ENCODE results near the gene NFE2L2.
"Not testable (repeated sequence)": the region's sequence is repeated elsewhere in the genome, so short reads cannot be mapped to it uniquely, and the experiment has no call there.

Gene NFE2L2

DNA sequence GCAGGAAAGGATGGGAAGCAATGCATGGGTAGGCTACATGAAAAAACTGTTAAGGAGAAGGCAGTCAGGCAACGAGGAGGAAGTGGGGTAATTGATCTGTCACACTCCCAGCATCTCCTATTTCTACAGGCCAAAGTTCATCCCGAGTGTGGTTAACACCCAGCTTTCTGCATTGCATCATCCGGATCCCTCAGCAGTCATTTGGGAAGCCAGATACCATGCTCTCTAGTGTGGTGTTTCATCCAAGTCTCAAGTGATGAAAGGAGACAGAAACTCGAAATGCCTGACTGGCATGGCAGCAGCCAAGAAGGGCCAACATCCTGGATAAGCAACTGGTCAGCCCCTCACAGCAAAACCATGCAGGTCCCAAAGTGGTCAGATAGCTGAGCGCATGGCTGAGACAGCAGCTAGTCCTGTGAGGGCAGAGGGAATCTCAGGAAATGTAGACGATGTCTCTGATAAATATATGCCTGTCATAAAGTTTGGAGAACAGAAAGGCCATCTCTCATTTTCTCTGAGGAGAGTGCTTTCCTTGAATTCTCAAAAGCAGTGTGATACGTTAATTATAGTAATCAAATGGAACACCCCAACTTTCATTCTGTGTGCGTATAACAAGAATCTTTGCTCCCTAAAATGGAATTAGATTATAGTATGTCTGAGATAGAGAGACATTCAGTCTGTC, 76.8 kb downstream of the NFE2L2 start:
- DNase-seq = no peak

- not testable (repeated sequence) for DNase-seq
Measured at GRCh38 chr2:177186038-177186437, 78.5 kb downstream of the NFE2L2 start.

DNA sequence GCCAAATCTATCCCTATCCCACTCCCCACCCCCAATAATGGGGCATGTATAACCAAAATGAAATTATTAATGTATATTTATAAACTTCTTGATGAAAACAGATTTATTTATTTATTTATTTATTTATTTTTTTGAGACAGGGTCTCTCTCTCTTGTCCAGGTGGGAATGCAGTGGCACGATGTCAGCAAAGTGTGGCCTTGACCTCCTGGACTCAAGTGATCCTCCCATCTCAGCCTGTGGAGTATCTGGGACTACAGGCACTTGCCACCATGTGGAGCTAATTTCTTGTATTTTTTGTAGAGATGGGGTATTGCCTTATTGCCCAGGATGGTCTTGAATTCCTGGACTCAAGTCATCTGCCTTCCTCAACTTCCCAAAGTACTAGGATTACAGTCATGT, 79.9 kb downstream of the NFE2L2 start:
- no peak for DNase-seq

DNA sequence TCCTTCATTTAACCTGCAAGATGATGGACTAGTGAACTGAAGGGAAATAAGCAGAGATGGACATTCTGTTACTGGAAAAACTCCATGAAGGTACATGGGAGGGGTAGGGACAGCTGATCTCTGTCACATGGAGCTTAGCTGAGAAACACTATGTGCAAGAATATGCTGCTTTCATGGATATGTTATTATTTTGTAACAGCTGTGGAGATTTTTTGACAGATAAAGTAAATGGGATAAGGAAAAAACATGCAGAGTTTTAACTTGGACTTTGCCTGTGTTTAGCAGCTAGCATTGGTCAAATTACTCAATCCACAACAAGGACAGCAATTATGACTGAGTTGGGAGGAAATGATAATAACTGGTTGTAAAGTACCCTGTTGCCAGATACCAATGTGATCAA, 80.7 kb downstream of the NFE2L2 start:
- DNase-seq = no peak

All from NCI-H446 treated with DMSO at 0.1 percent for 48 hours (cell line).